Measurements from ENCODE around the gene TRPM3.

GRCh38 chr9:70630971-70631370, 490.4 kb downstream of the TRPM3 start:
- TF ChIP-seq CTCF (IDR thresholded peaks at IDR 0.05; ENCODE audit: low read depth, low read length) = no peak
- TF ChIP-seq POLR2A (IDR thresholded peaks at IDR 0.05; ENCODE audit: extremely low read depth, insufficient read length) = no peak
